H1 (cell line): Measurements from ENCODE around the gene OTUD5. TPM values are rescaled to one million over a fixed set of nuclear protein-coding genes. Genes with fewer than 3 reads are reported as not detected.
A peak's percentile ranks its signal among the peaks of the same experiment; 100 is the strongest.

Source experiments
- CTCF ChIA-PET: fragments of 300-600 bp; sonication (Branson Sonifier 250); formaldehyde crosslinking; loops from one replicate; lab custom pipeline; 2021; ENCODE audit not compliant: partially characterized antibody; lab: Charles Lee
- POLR2A ChIA-PET: fragments of 300-600 bp; sonication (Branson Sonifier 250); formaldehyde crosslinking; loops from one replicate; lab custom pipeline; 2021; ENCODE audit warnings: inconsistent platforms; ENCODE audit not compliant: partially characterized antibody; lab: Charles Lee
- DNase-seq, 2 experiments: peaks; one replicate each; pipeline versions ENCODE4 v3.0.0 to v3.0.0-alpha.2; 2010 to 2022; ENCODE audit warnings: low spot score in 2 of 2, low read depth in 1 of 2, mixed read lengths in 1 of 2
- FAIRE-seq: peaks from 2 replicates; lab custom pipeline; 2011; peaks lifted over from hg19 to GRCh38; lab: Jason Lieb, UNC
- H2AFZ ChIP-seq: 2 replicates; pipeline ENCODE4 v1.8.1; 2012; ENCODE audit warnings: low read length, inconsistent platforms
- H2AK5ac ChIP-seq: 2 replicates; pipeline ENCODE4 v1.6.1; 2013; ENCODE audit warnings: low read depth, low read length
- H2BK120ac ChIP-seq: replicated peaks from 2 replicates; pipeline ENCODE3; 2013; ENCODE audit warnings: low read depth, low read length, inconsistent platforms
- H2BK12ac ChIP-seq: 2 replicates; pipeline ENCODE4 v1.6.1; 2013; ENCODE audit warnings: low read depth, low read length
- H2BK15ac ChIP-seq: 2 replicates; pipeline ENCODE4 v1.6.1; 2013; ENCODE audit warnings: low read length
- H2BK20ac ChIP-seq: 2 replicates; pipeline ENCODE4 v1.6.1; 2013; ENCODE audit warnings: low read length
- H2BK5ac ChIP-seq: 2 replicates; pipeline ENCODE4 v1.6.1; 2013; ENCODE audit warnings: low read depth, low read length
- H3K14ac ChIP-seq: 2 replicates; pipeline ENCODE4 v1.6.1; 2013; ENCODE audit warnings: inconsistent platforms; ENCODE audit not compliant: insufficient read length
- H3K18ac ChIP-seq: 2 replicates; pipeline ENCODE4 v1.6.1; 2013; ENCODE audit warnings: low read length; ENCODE audit errors: extremely low read depth
- H3K23ac ChIP-seq: 2 replicates; pipeline ENCODE4 v1.6.1; 2013; ENCODE audit warnings: inconsistent platforms; ENCODE audit not compliant: insufficient read length
- H3K23me2 ChIP-seq: 2 replicates; pipeline ENCODE4 v1.6.1; 2013; ENCODE audit warnings: low read depth, low read length
- H3K27ac ChIP-seq: 2 replicates; pipeline ENCODE4 v1.6.1; 2011; ENCODE audit warnings: low read depth, low read length, inconsistent platforms
- H3K27me3 ChIP-seq, 4 experiments: replicated peaks in 1 of 4; 1 replicate in 1 of 4; 2 replicates in 3 of 4; pipeline versions ENCODE4 v1.6.1 to v1.8.1; 2011 to 2013; ENCODE audit warnings: low read length in 3 of 4, mild to moderate bottlenecking in 3 of 4, inconsistent platforms in 2 of 4, mixed read lengths in 2 of 4, moderate library complexity in 1 of 4; ENCODE audit not compliant: control insufficient read depth in 3 of 4, insufficient read depth in 3 of 4; ENCODE audit errors: extremely low read depth in 1 of 4
- H3K36me3 ChIP-seq, 4 experiments: 2 replicates each; pipeline versions ENCODE4 v1.6.1 to v1.8.1; 2011 to 2013; ENCODE audit warnings: mild to moderate bottlenecking in 4 of 4, low read length in 3 of 4, moderate library complexity in 2 of 4, control low read depth in 1 of 4, inconsistent platforms in 1 of 4; ENCODE audit not compliant: insufficient read depth in 4 of 4, control insufficient read depth in 2 of 4
- H3K4ac ChIP-seq: replicated peaks from 2 replicates; pipeline ENCODE3; 2013; ENCODE audit warnings: low read length, low read depth, mixed read lengths, inconsistent platforms; ENCODE audit not compliant: insufficient read length
- H3K4me1 ChIP-seq, 4 experiments: replicated peaks in 1 of 4; 1 replicate in 1 of 4; 2 replicates in 3 of 4; pipeline versions ENCODE4 v1.6.1 to v1.8.1; 2011 to 2013; ENCODE audit warnings: low read length in 3 of 4, inconsistent platforms in 2 of 4, mixed read lengths in 1 of 4; ENCODE audit not compliant: insufficient read depth in 4 of 4, control insufficient read depth in 3 of 4
- H3K4me2 ChIP-seq, 2 experiments: 2 replicates each; pipeline versions ENCODE4 v1.6.1 to v1.8.1; 2011 to 2013; ENCODE audit warnings: low read depth in 2 of 2, low read length in 2 of 2, control low read depth in 1 of 2, inconsistent platforms in 1 of 2, mild to moderate bottlenecking in 1 of 2; ENCODE audit not compliant: insufficient read depth in 1 of 2
- H3K4me3 ChIP-seq, 4 experiments: fragments of 200-600, 300-600 bp in 1 of 4; sonication (generic), shearing (Covaris generic), sonication (Bioruptor Twin) in 1 of 4; 2 replicates each; pipeline versions ENCODE4 v1.5.1 to v1.8.1; 2011 to 2016; ENCODE audit warnings: low read length in 4 of 4, low read depth in 3 of 4, control low read depth in 2 of 4, inconsistent platforms in 2 of 4, mild to moderate bottlenecking in 2 of 4, mixed read lengths in 1 of 4, moderate library complexity in 1 of 4; ENCODE audit not compliant: insufficient read depth in 2 of 4; ENCODE audit errors: extremely low read depth in 1 of 4
- H3K56ac ChIP-seq: replicated peaks from 2 replicates; pipeline ENCODE3; 2013; ENCODE audit warnings: low read depth, mild to moderate bottlenecking, mixed read lengths, low read length, inconsistent platforms; ENCODE audit not compliant: insufficient read length
- H3K79me1 ChIP-seq: 2 replicates; pipeline ENCODE4 v1.6.1; 2013; ENCODE audit warnings: low read depth, low read length, control low read depth
- H3K79me2 ChIP-seq, 2 experiments: 2 replicates each; pipeline versions ENCODE4 v1.6.1 to v1.8.1; 2012 to 2013; ENCODE audit warnings: low read length in 2 of 2, mild to moderate bottlenecking in 2 of 2, inconsistent platforms in 1 of 2; ENCODE audit not compliant: insufficient read depth in 2 of 2, control insufficient read depth in 1 of 2
- H3K9ac ChIP-seq, 4 experiments: replicated peaks in 1 of 4; 1 replicate in 1 of 4; 2 replicates in 3 of 4; pipeline versions ENCODE4 v1.6.1 to v1.8.1; 2011 to 2013; ENCODE audit warnings: low read depth in 3 of 4, low read length in 3 of 4, control low read depth in 2 of 4, mild to moderate bottlenecking in 2 of 4, moderate library complexity in 2 of 4, inconsistent platforms in 1 of 4; ENCODE audit errors: extremely low read depth in 1 of 4
- H3K9me3 ChIP-seq, 2 experiments: 2 replicates each; pipeline versions ENCODE4 v1.6.1 to v1.8.1; 2012 to 2013; ENCODE audit warnings: mild to moderate bottlenecking in 2 of 2, moderate library complexity in 2 of 2, control low read depth in 1 of 2, inconsistent platforms in 1 of 2, low read depth in 1 of 2, low read length in 1 of 2, mixed read lengths in 1 of 2; ENCODE audit not compliant: insufficient read depth in 2 of 2
- H4K20me1 ChIP-seq, 2 experiments: replicated peaks in 1 of 2; 2 replicates each; pipeline versions ENCODE3 to v1.8.1; 2011 to 2013; ENCODE audit warnings: inconsistent platforms in 2 of 2, low read length in 2 of 2, mild to moderate bottlenecking in 1 of 2; ENCODE audit not compliant: insufficient read depth in 2 of 2, control insufficient read depth in 1 of 2
- H4K5ac ChIP-seq: 2 replicates; pipeline ENCODE4 v1.6.1; 2013; ENCODE audit warnings: low read length, low read depth, mixed read lengths, inconsistent platforms; ENCODE audit not compliant: insufficient read length
- H4K8ac ChIP-seq: 2 replicates; pipeline ENCODE4 v1.8.0; 2013; ENCODE audit warnings: mild to moderate bottlenecking, moderate library complexity, low read length, inconsistent platforms; ENCODE audit not compliant: insufficient read depth; ENCODE audit errors: extremely low read depth
- H4K91ac ChIP-seq: replicated peaks from 2 replicates; pipeline ENCODE3; 2013; ENCODE audit warnings: low read length, mixed read lengths, inconsistent platforms; ENCODE audit not compliant: insufficient read length
- BACH1 ChIP-seq: IDR thresholded peaks from 2 replicates; pipeline ENCODE4 v1.6.1; 2012; ENCODE audit warnings: low read length, improper control_type of control experiment
- CTCF ChIP-seq, 3 experiments: IDR thresholded peaks; 1 replicate in 2 of 3; 2 replicates in 1 of 3; pipeline versions ENCODE4 v1.5.1 to v1.6.1; 2011; ENCODE audit warnings: low read length in 3 of 3, mild to moderate bottlenecking in 3 of 3, inconsistent platforms in 2 of 3, low read depth in 1 of 3, moderate library complexity in 1 of 3; ENCODE audit not compliant: insufficient read depth in 1 of 3; ENCODE audit errors: control extremely low read depth in 1 of 3
- GTF2F1 ChIP-seq: IDR thresholded peaks from 2 replicates; pipeline ENCODE4 v1.6.1; 2012; ENCODE audit warnings: low read depth, low read length, improper control_type of control experiment, borderline replicate concordance
- KDM1A ChIP-seq: fragments of 200-600, 300-600 bp; sonication (generic); IDR thresholded peaks from 2 replicates; pipeline ENCODE4 v1.7.1; 2016; ENCODE audit warnings: mild to moderate bottlenecking, low read length, borderline replicate concordance
- POLR2AphosphoS5 ChIP-seq: IDR thresholded peaks from 2 replicates; pipeline ENCODE4 v1.6.1; 2011; ENCODE audit warnings: low read depth, low read length
- SAP30 ChIP-seq: fragments of 300-600 bp; sonication (generic); IDR thresholded peaks from 2 replicates; pipeline ENCODE4 v1.7.1; 2012; ENCODE audit warnings: low read length, moderate library complexity, mild to moderate bottlenecking, inconsistent platforms; ENCODE audit not compliant: insufficient read depth, insufficient replicate concordance
- SIX5 ChIP-seq: IDR thresholded peaks from 2 replicates; pipeline ENCODE4 v1.6.1; 2011; ENCODE audit warnings: mild to moderate bottlenecking, low read depth, low read length
- YY1 ChIP-seq: IDR thresholded peaks from 2 replicates; pipeline ENCODE4 v1.6.1; 2011; ENCODE audit warnings: low read depth, mild to moderate bottlenecking, low read length
- WGBS, 2 experiments: shearing (Covaris generic) in 1 of 2; methylation state at CpG; one replicate each; pipeline versions ENCODE4 v1.1.6 to v1.1.7; 2013 to 2015; ENCODE audit warnings: low lambda C conversion rate in 2 of 2, mixed read lengths in 2 of 2, inconsistent platforms in 1 of 2, low coverage in 1 of 2, missing lambda C conversion rate in 1 of 2; ENCODE audit not compliant: insufficient replicate concordance in 2 of 2, insufficient coverage in 1 of 2, insufficient read length in 1 of 2; ENCODE audit errors: extremely low coverage in 1 of 2, missing lambda C conversion rate in 1 of 2; 5-methylcytosine and 5-hydroxymethylcytosine counted together
- polyA plus RNA-seq, 7 experiments: library from polyadenylated mRNA; depleted of rRNA in 3 of 7; stranded (reverse) in 5 of 7; unstranded in 2 of 7; fragments of >200 nt in 5 of 7; fragments of 200-250 nt in 2 of 7; gene quantifications; 1 replicate in 5 of 7; 2 replicates in 1 of 7; 4 replicates in 1 of 7; pipeline versions ENCODE4 v1.2.1 to v1.2.3, GENCODE V29; 2011 to 2013; ENCODE audit warnings: missing spikeins in 2 of 7, mixed read lengths in 2 of 7
- total RNA-seq: library from RNA; stranded (reverse); fragmentation: NEBNext Ultra II Directional; extraction: Animal tissue kit (Norgen Biotek cat#: 25700); gene quantifications from 2 replicates; pipeline ENCODE4 v1.2.1, GENCODE V29; 2021

OTUD5 gene
- total and polyA plus RNA-seq, 2 of the 8 experiments (the other 6 are each of a cell fraction or from before 2014, with no cell fraction given) = 46.3 to 53.5 TPM

GRCh38 chrX:48971249-48972219 is 14.1 kb upstream of the OTUD5 start, which contains the start of gene KCND1:
Gene KCND1 (minus strand): TSS chrX:48971844. CDS start chrX:48970271, 1,573 bp downstream.
- Histone ChIP-seq H3K9me3 (no peaks in the 10 kb centered on the region), H3K9ac (peak within 1 kb of the TSS in 2 of 4 experiments; percentile 13 to 37; a peak in 2 of 7 replicates), H3K23ac (no peak within 1 kb of the TSS), H4K5ac (no peak within 1 kb of the TSS), H3K4ac (no peak within 1 kb of the TSS), H3K4me2 (peak within 1 kb of the TSS; percentile 58 to 71), H3K18ac (no peak within 1 kb of the TSS), H2BK5ac (no peak within 1 kb of the TSS), H4K20me1 (peaks cover 2 to 4% of the 10 kb centered on the region in 2 experiments), H3K14ac (no peak within 1 kb of the TSS), H3K79me2 (no peaks in the 10 kb centered on the region), H3K79me1 (no peaks in the 10 kb centered on the region), H2BK15ac (no peak within 1 kb of the TSS), H2AK5ac (no peak within 1 kb of the TSS), H4K8ac (peak within 1 kb of the TSS; percentile 62; the same call in 1 of the 2 replicates), H3K4me3 (peak within 1 kb of the TSS; percentile 39 to 70 (median 50)), H3K4me1 (peaks cover 0 to 3% (median 0%) of the 10 kb centered on the region in 4 experiments; a peak in 1 of 7 replicates), H2BK12ac (no peak within 1 kb of the TSS), H3K36me3 (peaks cover 2 to 17% (median 10%) of the 10 kb centered on the region in 4 experiments; a peak in 5 of 8 replicates), H2BK20ac (no peak within 1 kb of the TSS), H3K56ac (no peak within 1 kb of the TSS), H2BK120ac (no peak within 1 kb of the TSS), H4K91ac (no peak within 1 kb of the TSS), H3K27ac (no peak within 1 kb of the TSS; the same call in 1 of the 2 replicates), H3K27me3 (no peaks in the 10 kb centered on the region), H2AFZ (no peak within 1 kb of the TSS), H3K23me2 (peaks cover 4% of the 10 kb centered on the region; the same call in 1 of the 2 replicates)
- 0% methylated on average over 6 of the region's 28 CpGs; no CpG with 5 or more reads in 1 of the 2 experiments for WGBS, 2 experiments
- peak; percentile 34 to 71 for DNase-seq
- POLR2A ChIA-PET = interaction anchor here (0.9 to 9.0 kb wide), 18 partner anchors 9 to 101 kb away, joined by 3 to 70 read pairs (median 8); partner anchors contain the start of genes GRIPAP1, OTUD5, PQBP1 and SLC35A2
- no peak for FAIRE-seq
- CTCF ChIA-PET = interaction anchor here (0.6 to 2.5 kb wide), 14 partner anchors 9 to 228 kb away, joined by 3 to 15 read pairs (median 3); no protein-coding TSS in a partner anchor
- TF ChIP-seq BACH1 (no peak), POLR2AphosphoS5 (peak; percentile 16; the same call in 1 of the 2 replicates), YY1 (no peak), SIX5 (no peak), CTCF (IDR thresholded peaks at IDR 0.05; ENCODE audit: control extremely low read depth in 1 of 3, insufficient read depth in 1 of 3, low read depth in 1 of 3, low read length in 3 of 3) (no peak), KDM1A (peak; percentile 64; the same call in 1 of the 2 replicates), SAP30 (no peak), GTF2F1 (no peak)
